ENCODE results near the gene UNC119.
"Not testable (repeated sequence)": the region's sequence is repeated elsewhere in the genome, so short reads cannot be mapped to it uniquely, and the experiment has no call there.

The UNC119 gene

GRCh38 chr17:28522281-28522680, 30.1 kb downstream of the UNC119 start:
- not testable (repeated sequence) for DNase-seq (ENCODE audit: low read depth, low spot score)

GRCh38 chr17:28521311-28522085, 30.9 kb downstream of the UNC119 start:
- no peak for DNase-seq (ENCODE audit: low read depth, low spot score)

GRCh38 chr17:28520687-28521086, 31.7 kb downstream of the UNC119 start:
- DNase-seq (ENCODE audit: low read depth, low spot score), result no peak

- no peak for DNase-seq (ENCODE audit: low read depth, low spot score)
Observed at GRCh38 chr17:28519236-28519635, 33.2 kb downstream of the UNC119 start.

GRCh38 chr17:28518578-28518977, 33.8 kb downstream of the UNC119 start:
- DNase-seq (ENCODE audit: low read depth, low spot score), result no peak

GRCh38 chr17:28518132-28518531, 34.3 kb downstream of the UNC119 start:
- no peak for DNase-seq (ENCODE audit: low read depth, low spot score)

- no peak for DNase-seq (ENCODE audit: low read depth, low spot score)
Observed at GRCh38 chr17:28515518-28515917, 36.9 kb downstream of the UNC119 start.

GRCh38 chr17:28514561-28515002, 37.8 kb downstream of the UNC119 start:
- no peak for DNase-seq (ENCODE audit: low read depth, low spot score)

GRCh38 chr17:28513476-28513875, 38.9 kb downstream of the UNC119 start:
- no peak for DNase-seq (ENCODE audit: low read depth, low spot score)

GRCh38 chr17:28511858-28512461, 40.5 kb downstream of the UNC119 start:
- no peak for DNase-seq (ENCODE audit: low read depth, low spot score)

- no peak for DNase-seq (ENCODE audit: low read depth, low spot score)
Observed at GRCh38 chr17:28509789-28510188, 42.6 kb downstream of the UNC119 start.

GRCh38 chr17:28508211-28508724, 44.2 kb downstream of the UNC119 start:
- DNase-seq (ENCODE audit: low read depth, low spot score), result no peak

GRCh38 chr17:28507567-28508203, 44.7 kb downstream of the UNC119 start:
- DNase-seq (ENCODE audit: low read depth, low spot score), result no peak

GRCh38 chr17:28506763-28507487, 45.5 kb downstream of the UNC119 start:
- no peak for DNase-seq (ENCODE audit: low read depth, low spot score)

GRCh38 chr17:28505986-28506665, 46.3 kb downstream of the UNC119 start, which contains the start of gene FOXN1:
Gene FOXN1 (plus strand): TSS chr17:28506348. CDS start chr17:28523970, 17,622 bp downstream.
- DNase-seq (ENCODE audit: low read depth, low spot score), result no peak

- DNase-seq (ENCODE audit: low read depth, low spot score), result no peak
Observed at GRCh38 chr17:28503420-28503819, 49.0 kb downstream of the UNC119 start.

- no peak for DNase-seq (ENCODE audit: low read depth, low spot score)
Observed at GRCh38 chr17:28501421-28502284, 50.8 kb downstream of the UNC119 start.

- DNase-seq (ENCODE audit: low read depth, low spot score), result no peak
Observed at GRCh38 chr17:28500712-28501379, 51.6 kb downstream of the UNC119 start.

GRCh38 chr17:28499684-28500357, 52.6 kb downstream of the UNC119 start:
- DNase-seq (ENCODE audit: low read depth, low spot score), result no peak

Measured in activated naive CD8-positive, alpha-beta T cell treated with anti-CD3 and anti-CD28 coated beads, Interleukin-2, amount 50 U/mL, for 16 hours (primary cell).